ENCODE data around the gene RPL38. TPM values are rescaled to one million over a fixed set of nuclear protein-coding genes. Genes with fewer than 3 reads are reported as not detected.

Gene RPL38
- total and polyA plus RNA-seq, 2 experiments from 2014 or later, result 286 to 5,312 TPM

- Histone ChIP-seq H2AFZ (no peak overlapping the region), H3K27me3 (ENCODE audit: insufficient read depth) (no peaks in the 10 kb centered on the region), H3K27ac (ENCODE audit: low read depth) (no peak overlapping the region), H3K36me3 (ENCODE audit: insufficient read depth) (no peaks in the 10 kb centered on the region), H3K4me2 (no peak overlapping the region), H4K20me1 (replicated peaks; ENCODE audit: insufficient read depth) (no peaks in the 10 kb centered on the region), H3F3A (replicated peaks; ENCODE audit: low read depth) (no peaks in the 10 kb centered on the region), H3K9me2 (ENCODE audit: insufficient read depth) (no peaks in the 10 kb centered on the region), H3K4me3 (no peak overlapping the region), H3K4me1 (ENCODE audit: insufficient read depth) (no peaks in the 10 kb centered on the region), H3K79me2 (replicated peaks; ENCODE audit: insufficient read depth) (no peaks in the 10 kb centered on the region)
- Mint-ChIP-seq H3K27ac (no peak overlapping the region), H3K36me3 (ENCODE audit: low read depth) (no peaks in the 10 kb centered on the region), H3K27me3 (ENCODE audit: insufficient read depth, low read depth, poor library complexity) (peaks cover 14% of the 10 kb centered on the region), H3K4me3 (no peak overlapping the region), H3K4me1 (peaks cover 5% of the 10 kb centered on the region; the same call in 2 of the 3 replicates), H3K9me3 (no peaks in the 10 kb centered on the region)
- TF ChIP-seq NANOG (IDR thresholded peaks at IDR 0.05; ENCODE audit: borderline replicate concordance) (no peak), ZNF114 (CRISPR knock-in tag; IDR thresholded peaks at IDR 0.05) (no peak), EZH2phosphoT487 (IDR thresholded peaks at IDR 0.05; ENCODE audit: unreplicated experiment) (no peak), ZNF462 (CRISPR knock-in tag; IDR thresholded peaks at IDR 0.05) (no peak), ZNF331 (CRISPR knock-in tag; IDR thresholded peaks at IDR 0.05; ENCODE audit: low read depth) (no peak), JUNB (IDR thresholded peaks at IDR 0.05; ENCODE audit: unreplicated experiment) (no peak), POLR2AphosphoS5 (IDR thresholded peaks at IDR 0.05; ENCODE audit: low read depth) (no peak), STAT1 (IDR thresholded peaks at IDR 0.05; ENCODE audit: unreplicated experiment) (no peak), EZH2 (IDR thresholded peaks at IDR 0.05; ENCODE audit: low read depth, unreplicated experiment) (no peak), REST (IDR thresholded peaks at IDR 0.05; ENCODE audit: unreplicated experiment) (no peak), CREB1 (CRISPR knock-in tag; IDR thresholded peaks at IDR 0.05; ENCODE audit: low read depth) (no peak), ETS1 (IDR thresholded peaks at IDR 0.05) (no peak), CTCF (conservative IDR thresholded peaks at IDR 0.05; ENCODE audit: low read depth in 2 of 2) (no peak)
- ATAC-seq (no peak), DNase-seq (ENCODE audit: low spot score) (no peak)
These were observed 30.8 kb upstream of the RPL38 start for GRCh38 chr17:74172700-74173099.

Data from GM23338 (cell line).